ENCODE measurements around the gene RNF121. TPM values are rescaled to one million over a fixed set of nuclear protein-coding genes. Genes with fewer than 3 reads are reported as not detected.

Gene RNF121
- total and polyA plus RNA-seq, 2 of the 8 experiments (the other 6 are each of a cell fraction or from before 2014, with no cell fraction given), result 39.7 to 51.6 TPM

- Histone ChIP-seq H3K23me2 (ENCODE audit: low read depth, low read length) (no peaks in the 10 kb centered on the region), H3K36me3 (ENCODE audit: control insufficient read depth in 2 of 4, insufficient read depth in 4 of 4, low read length in 3 of 4) (peaks cover 0 to 9% (median 4%) of the 10 kb centered on the region in 4 experiments; a peak in 4 of 8 replicates), H4K91ac (replicated peaks; ENCODE audit: insufficient read length, low read length) (no peak overlapping the region), H3K4me3 (ENCODE audit: extremely low read depth in 1 of 4, insufficient read depth in 2 of 4, low read depth in 3 of 4, low read length in 4 of 4) (no peak overlapping the region), H3K23ac (ENCODE audit: insufficient read length) (no peak overlapping the region), H2BK12ac (ENCODE audit: low read depth, low read length) (no peak overlapping the region), H3K4ac (replicated peaks; ENCODE audit: insufficient read length, low read depth, low read length) (no peak overlapping the region), H4K20me1 (replicated peaks in 1 of 2; ENCODE audit: control insufficient read depth in 1 of 2, insufficient read depth in 2 of 2, low read length in 2 of 2) (peaks cover 0 to 4% of the 10 kb centered on the region in 2 experiments), H2AK5ac (ENCODE audit: low read depth, low read length) (no peak overlapping the region), H3K27me3 (replicated peaks in 1 of 4; ENCODE audit: control insufficient read depth in 3 of 4, extremely low read depth in 1 of 4, insufficient read depth in 3 of 4, low read length in 3 of 4) (no peaks in the 10 kb centered on the region), H2BK120ac (replicated peaks; ENCODE audit: low read depth, low read length) (no peak overlapping the region), H2BK20ac (ENCODE audit: low read length) (no peak overlapping the region), H3K9ac (replicated peaks in 1 of 4; ENCODE audit: extremely low read depth in 1 of 4, low read depth in 3 of 4, low read length in 3 of 4) (no peak overlapping the region), H4K5ac (ENCODE audit: insufficient read length, low read depth, low read length) (no peak overlapping the region), H3K56ac (replicated peaks; ENCODE audit: insufficient read length, low read depth, low read length) (no peak overlapping the region), H3K79me2 (ENCODE audit: control insufficient read depth in 1 of 2, insufficient read depth in 2 of 2, low read length in 2 of 2) (no peaks in the 10 kb centered on the region), H2AFZ (ENCODE audit: low read length) (no peak overlapping the region), H3K18ac (ENCODE audit: extremely low read depth, low read length) (no peak overlapping the region), H2BK15ac (ENCODE audit: low read length) (no peak overlapping the region), H3K4me2 (ENCODE audit: insufficient read depth in 1 of 2, low read depth in 2 of 2, low read length in 2 of 2) (no peak overlapping the region), H3K4me1 (replicated peaks in 1 of 4; ENCODE audit: control insufficient read depth in 3 of 4, insufficient read depth in 4 of 4, low read length in 3 of 4) (no peaks in the 10 kb centered on the region), H3K14ac (ENCODE audit: insufficient read length) (no peak overlapping the region), H3K79me1 (ENCODE audit: low read depth, low read length) (no peaks in the 10 kb centered on the region), H3K9me3 (ENCODE audit: insufficient read depth in 2 of 2, low read depth in 1 of 2, low read length in 1 of 2) (no peaks in the 10 kb centered on the region), H3K27ac (ENCODE audit: low read depth, low read length) (no peak overlapping the region), H2BK5ac (ENCODE audit: low read depth, low read length) (no peak overlapping the region), H4K8ac (ENCODE audit: extremely low read depth, insufficient read depth, low read length) (no peak overlapping the region)
- FAIRE-seq (peak; percentile 19), DNase-seq (ENCODE audit: low read depth in 1 of 2, low spot score in 2 of 2) (peak in 1 of 2 experiments; percentile 52)
- TF ChIP-seq SP2 (IDR thresholded peaks at IDR 0.05; ENCODE audit: low read length) (no peak), RAD21 (IDR thresholded peaks at IDR 0.05 in 1 of 2, conservative IDR thresholded peaks at IDR 0.05 in 1 of 2; ENCODE audit: low read depth in 2 of 2, low read length in 2 of 2) (peak; percentile 51 to 62), CTCF (IDR thresholded peaks at IDR 0.05; ENCODE audit: control extremely low read depth in 1 of 3, insufficient read depth in 1 of 3, low read depth in 1 of 3, low read length in 3 of 3) (peak in 2 of 3 experiments; percentile 58 to 60; a peak in 3 of 4 replicates)
- WGBS, 2 experiments (ENCODE audit: extremely low coverage in 1 of 2, insufficient coverage in 1 of 2, insufficient read length in 1 of 2, insufficient replicate concordance in 2 of 2, low coverage in 1 of 2, low lambda C conversion rate in 2 of 2, missing lambda C conversion rate in 1 of 2), result 83% methylated on average over 7 of the region's 7 CpGs; no CpG with 5 or more reads in 1 of the 2 experiments
- ChIA-PET CTCF (ENCODE audit: partially characterized antibody) (interaction anchor here (0.6 to 4.8 kb wide), 38 partner anchors 8 to 477 kb away, joined by 3 to 54 read pairs (median 4); partner anchors contain the start of gene IL18BP), POLR2A (ENCODE audit: partially characterized antibody) (interaction anchor here (0.7 to 1.8 kb wide), 3 partner anchors 9 to 22 kb away, joined by 3 to 4 read pairs (median 3); no protein-coding TSS in a partner anchor)
Measured at GRCh38 chr11:71977743-71978418, 49.0 kb downstream of the RNF121 start.

Measured in H1 (cell line).